ENCODE measurements around the gene LPCAT1.

GRCh38 chr5:1440098-1440493 lies 83.7 kb downstream of the LPCAT1 start:
- TF ChIP-seq EZH2 (IDR thresholded peaks at IDR 0.05; ENCODE audit: low read depth, unreplicated experiment) (no peak), CTCF (conservative IDR thresholded peaks at IDR 0.05; ENCODE audit: low read depth in 2 of 2) (no peak), EZH2phosphoT487 (IDR thresholded peaks at IDR 0.05; ENCODE audit: unreplicated experiment) (no peak), POLR2AphosphoS5 (IDR thresholded peaks at IDR 0.05; ENCODE audit: low read depth) (no peak), CREB1 (CRISPR knock-in tag; IDR thresholded peaks at IDR 0.05; ENCODE audit: low read depth) (no peak), ZNF114 (CRISPR knock-in tag; IDR thresholded peaks at IDR 0.05) (no peak), STAT1 (IDR thresholded peaks at IDR 0.05; ENCODE audit: unreplicated experiment) (no peak)

Data from GM23338 (cell line).